Coronary artery (tissue), 2 donors: Measurements from ENCODE around the gene COL2A1.

Source experiments
- DNase-seq: peaks from one replicate; pipeline ENCODE4 v3.0.0-alpha.2; 2017; ENCODE audit warnings: low spot score
- H3K27ac ChIP-seq, 2 donors: fragments of 200-600 bp; sonication (generic); one replicate each; pipeline ENCODE4 v1.5.1; 2016 to 2019
- H3K4me3 ChIP-seq: fragments of 200-600 bp; sonication (generic); 2 replicates; pipeline ENCODE4 v1.5.1; 2016; ENCODE audit warnings: mild to moderate bottlenecking, moderate library complexity
- CTCF ChIP-seq: fragments of 200-600 bp; sonication (generic); IDR thresholded peaks from one replicate; pipeline ENCODE4 v1.5.1; 2019; ENCODE audit warnings: antibody characterized with exemption

COL2A1 gene

GRCh38 chr12:47982770-47983169 is 21.5 kb downstream of the COL2A1 start:
- TF ChIP-seq CTCF, result no peak
- no peak for DNase-seq
- Histone ChIP-seq H3K4me3 (no peak overlapping the region), H3K27ac (no peak overlapping the region)

- H3K4me3 ChIP-seq, result no peak overlapping the region
- H3K27ac ChIP-seq, result no peak overlapping the region
- TF ChIP-seq CTCF, result no peak
- DNase-seq, result no peak
These were observed 22.0 kb downstream of the COL2A1 start for GRCh38 chr12:47982311-47982710.

- H3K4me3 ChIP-seq, result no peak overlapping the region
- no peak for TF ChIP-seq CTCF
- H3K27ac ChIP-seq, result no peak overlapping the region
- DNase-seq, result no peak
These were observed 22.6 kb downstream of the COL2A1 start for GRCh38 chr12:47981496-47982260.

GRCh38 chr12:47980779-47981495 is 23.3 kb downstream of the COL2A1 start:
- no peak overlapping the region for H3K27ac ChIP-seq
- DNase-seq, result no peak
- no peak overlapping the region for H3K4me3 ChIP-seq
- no peak for TF ChIP-seq CTCF

- DNase-seq, result no peak
- Histone ChIP-seq H3K27ac (no peak overlapping the region), H3K4me3 (no peak overlapping the region)
- TF ChIP-seq CTCF, result no peak
These were observed 24.1 kb downstream of the COL2A1 start for GRCh38 chr12:47980197-47980596.

GRCh38 chr12:47979686-47980085 is 24.6 kb downstream of the COL2A1 start:
- no peak for TF ChIP-seq CTCF
- H3K27ac ChIP-seq, result no peak overlapping the region

GRCh38 chr12:47979166-47979565 is 25.1 kb downstream of the COL2A1 start:
- no peak for DNase-seq
- no peak for TF ChIP-seq CTCF
- no peak overlapping the region for H3K27ac ChIP-seq
- no peak overlapping the region for H3K4me3 ChIP-seq

More at GRCh38 chr12:47979686-47980085, 24.6 kb downstream of the COL2A1 start:
- no peak overlapping the region for H3K4me3 ChIP-seq
- DNase-seq, result no peak
